MM.1S (cell line): ENCODE data around the gene HIVEP1.

Experiments
- DNase-seq: peaks from one replicate; pipeline ENCODE4 v3.0.0-alpha.2; 2015
- H2AFZ ChIP-seq: fragments of 300-600 bp; sonication (generic); 2 replicates; pipeline ENCODE4 v1.6.0; 2016; ENCODE audit warnings: antibody characterized with exemption, low read length
- H3F3A ChIP-seq: fragments of 300-600 bp; sonication (generic); 2 replicates; pipeline ENCODE4 v1.6.1; 2016; ENCODE audit warnings: mild to moderate bottlenecking, antibody characterized with exemption, low read length, moderate library complexity, mixed read lengths; ENCODE audit not compliant: insufficient read depth
- H3K27ac ChIP-seq: fragments of 300-600 bp; sonication (generic); 2 replicates; pipeline ENCODE4 v1.5.1; 2016; ENCODE audit warnings: mild to moderate bottlenecking, low read length
- H3K27me3 ChIP-seq: fragments of 300-600 bp; sonication (generic); replicated peaks from 2 replicates; pipeline ENCODE4 v1.6.0; 2016; ENCODE audit warnings: low read length; ENCODE audit not compliant: insufficient read depth
- H3K36me3 ChIP-seq: fragments of 300-600 bp; sonication (generic); replicated peaks from 2 replicates; pipeline ENCODE4 v1.6.1; 2016; ENCODE audit warnings: mild to moderate bottlenecking, low read length, mixed read lengths; ENCODE audit not compliant: insufficient read depth
- H3K4me1 ChIP-seq: fragments of 300-600 bp; sonication (generic); 2 replicates; pipeline ENCODE4 v1.6.1; 2016; ENCODE audit warnings: low read length, mixed read lengths
- H3K4me2 ChIP-seq: fragments of 300-600 bp; sonication (generic); 2 replicates; pipeline ENCODE4 v1.6.0; 2016; ENCODE audit warnings: low read depth, low read length
- H3K4me3 ChIP-seq: fragments of 300-600 bp; sonication (generic); 2 replicates; pipeline ENCODE4 v1.5.1; 2016; ENCODE audit warnings: low read length, mixed read lengths
- H3K79me2 ChIP-seq: fragments of 300-600 bp; sonication (generic); 2 replicates; pipeline ENCODE4 v1.6.1; 2016; ENCODE audit warnings: mixed run types, low read length, mixed read lengths
- H3K9ac ChIP-seq: fragments of 300-600 bp; sonication (generic); 2 replicates; pipeline ENCODE4 v1.6.1; 2016; ENCODE audit warnings: low read length, mixed read lengths
- H3K9me2 ChIP-seq: fragments of 300-600 bp; sonication (generic); replicated peaks from 2 replicates; pipeline ENCODE4 v1.6.1; 2016; ENCODE audit warnings: mild to moderate bottlenecking, low read length, mixed read lengths; ENCODE audit not compliant: insufficient read depth
- H3K9me3 ChIP-seq: fragments of 300-600 bp; sonication (generic); replicated peaks from 2 replicates; pipeline ENCODE4 v1.6.1; 2016; ENCODE audit warnings: mild to moderate bottlenecking, low read length, mixed read lengths; ENCODE audit not compliant: insufficient read depth
- H4K20me1 ChIP-seq: fragments of 300-600 bp; sonication (generic); 2 replicates; pipeline ENCODE4 v1.6.1; 2016; ENCODE audit warnings: mild to moderate bottlenecking, low read length, moderate library complexity, mixed read lengths; ENCODE audit not compliant: insufficient read depth
- EZH2 ChIP-seq: fragments of 300-600 bp; sonication (generic); optimal IDR thresholded peaks from 2 replicates; pipeline ENCODE3; 2017; ENCODE audit warnings: low read depth, mild to moderate bottlenecking, antibody characterized with exemption, low read length, mixed read lengths
- EZH2phosphoT487 ChIP-seq: fragments of 300-600 bp; sonication (generic); IDR thresholded peaks from 2 replicates; pipeline ENCODE4 v1.6.1; 2018; ENCODE audit warnings: antibody characterized with exemption, low read length
- TF ChIP-seq, protein P1 (sequence below): fragments of 300-600 bp; sonication (generic); IDR thresholded peaks from 2 replicates; pipeline ENCODE4 v1.5.1; 2016; ENCODE audit warnings: antibody characterized with exemption, low read length, mixed read lengths

HIVEP1 gene

GRCh38 chr6:11977738-11978137, 34.4 kb upstream of the HIVEP1 start:
- Histone ChIP-seq H4K20me1 (no peaks in the 10 kb centered on the region), H3K9ac (no peak overlapping the region), H3K9me2 (no peaks in the 10 kb centered on the region), H2AFZ (no peak overlapping the region), H3K36me3 (no peaks in the 10 kb centered on the region), H3K79me2 (no peaks in the 10 kb centered on the region), H3K4me3 (no peak overlapping the region), H3F3A (no peaks in the 10 kb centered on the region), H3K27ac (no peak overlapping the region), H3K27me3 (no peaks in the 10 kb centered on the region), H3K4me1 (no peaks in the 10 kb centered on the region), H3K4me2 (no peak overlapping the region), H3K9me3 (no peaks in the 10 kb centered on the region)
- DNase-seq: no peak
- TF ChIP-seq EZH2phosphoT487: no peak
- TF ChIP-seq EZH2: no peak
- TF ChIP-seq, protein P1, sequence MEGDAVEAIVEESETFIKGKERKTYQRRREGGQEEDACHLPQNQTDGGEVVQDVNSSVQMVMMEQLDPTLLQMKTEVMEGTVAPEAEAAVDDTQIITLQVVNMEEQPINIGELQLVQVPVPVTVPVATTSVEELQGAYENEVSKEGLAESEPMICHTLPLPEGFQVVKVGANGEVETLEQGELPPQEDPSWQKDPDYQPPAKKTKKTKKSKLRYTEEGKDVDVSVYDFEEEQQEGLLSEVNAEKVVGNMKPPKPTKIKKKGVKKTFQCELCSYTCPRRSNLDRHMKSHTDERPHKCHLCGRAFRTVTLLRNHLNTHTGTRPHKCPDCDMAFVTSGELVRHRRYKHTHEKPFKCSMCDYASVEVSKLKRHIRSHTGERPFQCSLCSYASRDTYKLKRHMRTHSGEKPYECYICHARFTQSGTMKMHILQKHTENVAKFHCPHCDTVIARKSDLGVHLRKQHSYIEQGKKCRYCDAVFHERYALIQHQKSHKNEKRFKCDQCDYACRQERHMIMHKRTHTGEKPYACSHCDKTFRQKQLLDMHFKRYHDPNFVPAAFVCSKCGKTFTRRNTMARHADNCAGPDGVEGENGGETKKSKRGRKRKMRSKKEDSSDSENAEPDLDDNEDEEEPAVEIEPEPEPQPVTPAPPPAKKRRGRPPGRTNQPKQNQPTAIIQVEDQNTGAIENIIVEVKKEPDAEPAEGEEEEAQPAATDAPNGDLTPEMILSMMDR: no peak

DNA sequence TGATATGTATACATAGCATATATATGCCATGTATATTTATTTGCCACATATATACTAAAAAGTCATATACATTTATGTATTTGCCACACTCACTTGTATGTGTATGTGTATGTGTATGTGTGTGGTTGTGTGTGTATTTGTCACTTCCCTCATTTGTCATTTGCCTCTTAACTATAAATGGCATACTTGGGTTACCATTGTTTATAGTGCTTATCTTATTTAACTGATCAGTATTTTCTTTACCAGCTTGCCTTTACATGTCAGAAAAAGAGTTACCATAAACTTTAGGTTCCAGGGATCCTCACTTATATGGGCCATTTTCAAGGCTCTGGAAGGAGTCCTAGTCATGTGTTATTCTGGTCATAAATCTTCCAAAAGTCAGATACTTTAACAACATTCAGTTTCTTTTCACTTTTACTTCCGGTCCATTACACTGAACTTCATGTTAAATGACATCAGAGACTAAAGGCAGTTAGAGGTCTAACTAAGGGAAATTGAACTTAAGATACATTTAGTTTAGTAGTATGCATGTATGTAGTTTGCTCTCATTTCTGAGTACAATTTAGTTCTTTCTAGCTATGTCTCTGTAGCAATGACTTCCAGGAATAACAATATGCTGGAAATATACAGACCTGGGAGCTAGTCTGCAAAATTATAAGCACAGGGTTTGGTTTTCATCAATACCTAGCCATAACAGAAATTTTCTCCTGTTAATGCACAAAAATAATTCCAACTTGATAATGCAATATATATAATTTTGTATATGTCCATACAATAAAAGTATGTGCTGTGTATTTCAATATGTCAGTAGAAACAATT, 33.7 kb upstream of the HIVEP1 start:
- no peak overlapping the region for H3K9ac ChIP-seq
- DNase-seq: no peak
- no peaks in the 10 kb centered on the region for H3K36me3 ChIP-seq
- no peak overlapping the region for H3K27ac ChIP-seq
- H3K79me2 ChIP-seq: no peaks in the 10 kb centered on the region
- H2AFZ ChIP-seq: no peak overlapping the region
- TF ChIP-seq EZH2 (no peak), EZH2phosphoT487 (no peak)
- TF ChIP-seq, protein P1: no peak
- H3K9me3 ChIP-seq: no peaks in the 10 kb centered on the region
- H4K20me1 ChIP-seq: no peaks in the 10 kb centered on the region
- no peaks in the 10 kb centered on the region for H3F3A ChIP-seq
- no peaks in the 10 kb centered on the region for H3K4me1 ChIP-seq
- no peaks in the 10 kb centered on the region for H3K27me3 ChIP-seq
- no peak overlapping the region for H3K4me2 ChIP-seq
- no peaks in the 10 kb centered on the region for H3K9me2 ChIP-seq
- H3K4me3 ChIP-seq: no peak overlapping the region

- H3K9me2 ChIP-seq: no peaks in the 10 kb centered on the region; the same call in 1 of the 2 replicates
- no peaks in the 10 kb centered on the region for H3K4me1 ChIP-seq
- no peaks in the 10 kb centered on the region for H3K79me2 ChIP-seq
- H3K9me3 ChIP-seq: no peaks in the 10 kb centered on the region
- DNase-seq: no peak
- H3K36me3 ChIP-seq: no peaks in the 10 kb centered on the region
- H3F3A ChIP-seq: no peaks in the 10 kb centered on the region
- no peak overlapping the region for H3K4me3 ChIP-seq
- no peak overlapping the region for H3K27ac ChIP-seq
- no peaks in the 10 kb centered on the region for H3K27me3 ChIP-seq
- H3K4me2 ChIP-seq: no peak overlapping the region
- no peaks in the 10 kb centered on the region for H4K20me1 ChIP-seq
- no peak overlapping the region for H3K9ac ChIP-seq
- TF ChIP-seq, protein P1: no peak
- TF ChIP-seq EZH2 (no peak), EZH2phosphoT487 (no peak)
- no peak overlapping the region for H2AFZ ChIP-seq
Measured at GRCh38 chr6:11979866-11980265, 32.2 kb upstream of the HIVEP1 start.
